ENCODE data around the gene ITGB3. TPM values are rescaled to one million over a fixed set of nuclear protein-coding genes. Genes with fewer than 3 reads are reported as not detected.
"Not testable (repeated sequence)": the region's sequence is repeated elsewhere in the genome, so short reads cannot be mapped to it uniquely, and the experiment has no call there.

Gene ITGB3
- total RNA-seq, 1 experiment from 2014 or later: 0.48 TPM

DNA sequence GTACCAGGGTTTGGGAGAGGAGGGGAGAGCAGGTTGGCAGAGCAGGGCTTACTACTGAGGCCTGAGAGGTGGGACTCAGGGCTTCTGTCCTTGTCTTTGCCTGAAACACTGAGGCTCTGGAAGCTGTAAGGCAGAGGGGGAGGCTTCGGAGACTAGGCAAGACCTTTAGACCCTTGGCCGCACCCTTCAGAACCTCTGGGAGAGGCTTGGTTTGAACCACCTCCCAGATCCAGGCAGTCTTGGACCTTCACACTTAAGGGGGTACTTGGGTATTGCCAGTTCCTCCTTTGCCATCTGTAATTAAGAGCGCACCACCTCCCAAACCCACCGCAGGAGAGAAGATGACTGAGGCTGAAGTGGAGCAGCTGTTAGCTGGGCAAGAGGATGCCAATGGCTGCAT is 31.6 kb upstream of the ITGB3 start:
- BruUV-seq (replicated peaks): no TSS peak
- Histone ChIP-seq H3K9me3 (0 out of 2 replicates have a peak, but pooled peaks cover 5% of the 10 kb centered on the region), H3K4me3 (ENCODE audit: low read depth, low read length) (no peak overlapping the region), H3K36me3 (ENCODE audit: control insufficient read depth, insufficient read depth, low read length) (no peaks in the 10 kb centered on the region), H3K27me3 (replicated peaks; ENCODE audit: control insufficient read depth, insufficient read depth, low read length) (no peaks in the 10 kb centered on the region), H3K4me1 (peaks cover 15% of the 10 kb centered on the region; the same call in 1 of the 2 replicates)
- H3K36me3 Mint-ChIP-seq (ENCODE audit: insufficient read depth, unreplicated experiment): no peaks in the 10 kb centered on the region
- no peak overlapping the region for H3K4me3 Mint-ChIP-seq (ENCODE audit: unreplicated experiment)
- H3K27ac Mint-ChIP-seq (ENCODE audit: unreplicated experiment): no peak overlapping the region
- H3K27me3 Mint-ChIP-seq (ENCODE audit: insufficient read depth, unreplicated experiment): no peaks in the 10 kb centered on the region
- no peak for DNase-seq
- TF ChIP-seq, protein P1, sequence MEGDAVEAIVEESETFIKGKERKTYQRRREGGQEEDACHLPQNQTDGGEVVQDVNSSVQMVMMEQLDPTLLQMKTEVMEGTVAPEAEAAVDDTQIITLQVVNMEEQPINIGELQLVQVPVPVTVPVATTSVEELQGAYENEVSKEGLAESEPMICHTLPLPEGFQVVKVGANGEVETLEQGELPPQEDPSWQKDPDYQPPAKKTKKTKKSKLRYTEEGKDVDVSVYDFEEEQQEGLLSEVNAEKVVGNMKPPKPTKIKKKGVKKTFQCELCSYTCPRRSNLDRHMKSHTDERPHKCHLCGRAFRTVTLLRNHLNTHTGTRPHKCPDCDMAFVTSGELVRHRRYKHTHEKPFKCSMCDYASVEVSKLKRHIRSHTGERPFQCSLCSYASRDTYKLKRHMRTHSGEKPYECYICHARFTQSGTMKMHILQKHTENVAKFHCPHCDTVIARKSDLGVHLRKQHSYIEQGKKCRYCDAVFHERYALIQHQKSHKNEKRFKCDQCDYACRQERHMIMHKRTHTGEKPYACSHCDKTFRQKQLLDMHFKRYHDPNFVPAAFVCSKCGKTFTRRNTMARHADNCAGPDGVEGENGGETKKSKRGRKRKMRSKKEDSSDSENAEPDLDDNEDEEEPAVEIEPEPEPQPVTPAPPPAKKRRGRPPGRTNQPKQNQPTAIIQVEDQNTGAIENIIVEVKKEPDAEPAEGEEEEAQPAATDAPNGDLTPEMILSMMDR (IDR thresholded peaks at IDR 0.05; ENCODE audit: insufficient read depth in 1 of 2, low read depth in 1 of 2, low read length in 1 of 2, severe bottlenecking in 1 of 2, unreplicated experiment in 1 of 2): no peak
- H3K4me1 Mint-ChIP-seq (ENCODE audit: low read depth, unreplicated experiment): no peaks in the 10 kb centered on the region
- ChIA-PET CTCF (no interaction called here), POLR2A (no interaction called here)
- H3K9me3 Mint-ChIP-seq (ENCODE audit: unreplicated experiment): peaks cover 18% of the 10 kb centered on the region
- intact Hi-C loops (cut with micrococcal nuclease; ENCODE audit: unreplicated experiment): no loop called here

DNA sequence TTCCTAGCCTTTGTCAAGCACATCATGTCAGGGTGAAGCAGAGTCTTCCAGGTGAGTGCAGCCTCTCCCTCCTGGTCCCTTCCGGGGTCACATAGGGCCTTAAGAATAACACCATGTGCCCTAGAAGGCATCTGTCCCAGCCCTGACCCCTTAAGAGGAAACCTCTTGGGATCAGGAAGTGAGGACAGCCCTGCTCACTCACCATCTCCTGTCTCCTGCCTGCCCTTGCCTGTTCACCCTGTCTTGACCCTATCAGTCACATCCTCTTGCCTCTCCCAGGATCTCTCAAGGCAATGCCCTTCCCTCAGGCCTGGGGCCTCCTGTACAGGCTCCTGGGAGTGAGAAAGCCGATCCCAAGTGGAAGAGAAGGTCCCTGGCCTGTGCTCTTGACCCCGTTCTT is 30.6 kb upstream of the ITGB3 start:
- Mint-ChIP-seq H3K36me3 (ENCODE audit: insufficient read depth, unreplicated experiment) (no peaks in the 10 kb centered on the region), H3K27ac (ENCODE audit: unreplicated experiment) (no peak overlapping the region), H3K27me3 (ENCODE audit: insufficient read depth, unreplicated experiment) (no peaks in the 10 kb centered on the region), H3K4me3 (ENCODE audit: unreplicated experiment) (no peak overlapping the region), H3K9me3 (ENCODE audit: unreplicated experiment) (peaks cover 18% of the 10 kb centered on the region), H3K4me1 (ENCODE audit: low read depth, unreplicated experiment) (no peaks in the 10 kb centered on the region)
- ChIA-PET CTCF (no interaction called here), POLR2A (no interaction called here)
- TF ChIP-seq, protein P1 (IDR thresholded peaks at IDR 0.05; ENCODE audit: insufficient read depth in 1 of 2, low read depth in 1 of 2, low read length in 1 of 2, severe bottlenecking in 1 of 2, unreplicated experiment in 1 of 2): no peak
- Histone ChIP-seq H3K27me3 (replicated peaks; ENCODE audit: control insufficient read depth, insufficient read depth, low read length) (no peaks in the 10 kb centered on the region), H3K4me1 (peaks cover 15% of the 10 kb centered on the region; the same call in 1 of the 2 replicates), H3K9me3 (0 out of 2 replicates have a peak, but pooled peaks cover 5% of the 10 kb centered on the region), H3K36me3 (ENCODE audit: control insufficient read depth, insufficient read depth, low read length) (no peaks in the 10 kb centered on the region), H3K4me3 (ENCODE audit: low read depth, low read length) (no peak overlapping the region)
- no TSS peak for BruUV-seq (replicated peaks)
- intact Hi-C loops (cut with micrococcal nuclease; ENCODE audit: unreplicated experiment): no loop called here
- no peak for DNase-seq

DNA sequence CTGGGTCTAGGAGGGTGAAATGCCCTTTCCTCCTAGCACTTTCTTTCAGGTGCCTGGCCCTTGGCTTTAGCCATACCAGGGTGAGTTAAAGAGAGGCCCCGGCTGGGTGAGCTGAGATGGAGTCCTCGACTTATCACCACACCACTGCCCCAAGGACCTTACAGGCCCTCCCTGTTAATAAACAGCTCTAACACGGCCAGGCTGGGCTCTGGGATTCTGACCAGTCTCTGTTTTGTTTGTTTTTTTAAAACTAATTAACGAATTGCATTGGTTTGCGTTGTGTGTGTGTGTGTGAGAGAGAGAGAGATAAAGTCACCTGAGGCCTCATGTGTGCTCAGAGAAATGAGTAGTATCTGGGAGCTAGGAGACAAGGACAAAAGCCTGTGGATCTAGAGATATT is 30.2 kb upstream of the ITGB3 start:
- H3K4me3 ChIP-seq (ENCODE audit: low read depth, low read length): no peak overlapping the region
- Mint-ChIP-seq H3K4me3 (ENCODE audit: unreplicated experiment) (no peak overlapping the region), H3K36me3 (ENCODE audit: insufficient read depth, unreplicated experiment) (no peaks in the 10 kb centered on the region), H3K27me3 (ENCODE audit: insufficient read depth, unreplicated experiment) (no peaks in the 10 kb centered on the region), H3K9me3 (ENCODE audit: unreplicated experiment) (peaks cover 18% of the 10 kb centered on the region), H3K4me1 (ENCODE audit: low read depth, unreplicated experiment) (no peaks in the 10 kb centered on the region), H3K27ac (ENCODE audit: unreplicated experiment) (no peak overlapping the region)
- POLR2A ChIA-PET: no interaction called here
- 0 out of 2 replicates have a peak, but pooled peaks cover 5% of the 10 kb centered on the region for H3K9me3 ChIP-seq
- no peak for DNase-seq
- intact Hi-C loops (cut with micrococcal nuclease; ENCODE audit: unreplicated experiment): no loop called here
- TF ChIP-seq, protein P1 (IDR thresholded peaks at IDR 0.05; ENCODE audit: insufficient read depth in 1 of 2, low read depth in 1 of 2, low read length in 1 of 2, severe bottlenecking in 1 of 2, unreplicated experiment in 1 of 2): no peak
- no peaks in the 10 kb centered on the region for H3K27me3 ChIP-seq (replicated peaks; ENCODE audit: control insufficient read depth, insufficient read depth, low read length)
- H3K36me3 ChIP-seq (ENCODE audit: control insufficient read depth, insufficient read depth, low read length): no peaks in the 10 kb centered on the region
- no TSS peak for BruUV-seq (replicated peaks)
- peaks cover 15% of the 10 kb centered on the region; the same call in 1 of the 2 replicates for H3K4me1 ChIP-seq
- CTCF ChIA-PET: no interaction called here

DNA sequence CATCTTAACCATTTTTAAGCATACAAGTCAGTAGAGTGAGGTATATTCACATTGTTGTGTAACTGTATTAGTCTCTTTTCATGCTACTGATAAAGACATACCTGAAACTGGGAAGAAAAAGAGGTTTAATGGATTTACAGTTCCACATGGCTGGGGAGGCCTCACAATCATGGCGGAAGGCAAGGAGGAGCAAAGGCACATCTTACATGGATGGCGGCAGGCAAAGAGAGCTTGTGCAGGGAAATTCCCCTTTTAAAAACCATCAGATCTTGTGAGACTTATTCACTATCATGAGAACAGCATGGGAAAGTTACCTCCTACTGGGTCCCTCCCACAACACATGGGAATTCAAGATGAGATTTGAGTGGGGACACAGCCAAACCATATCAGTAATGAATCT is 29.6 kb upstream of the ITGB3 start:
- H3K4me3 ChIP-seq (ENCODE audit: low read depth, low read length); H3K36me3 ChIP-seq (ENCODE audit: control insufficient read depth, insufficient read depth, low read length); H3K27me3 ChIP-seq (replicated peaks; ENCODE audit: control insufficient read depth, insufficient read depth, low read length); H3K36me3 Mint-ChIP-seq (ENCODE audit: insufficient read depth, unreplicated experiment); H3K27ac Mint-ChIP-seq (ENCODE audit: unreplicated experiment); POLR2A ChIA-PET; intact Hi-C loops (cut with micrococcal nuclease; ENCODE audit: unreplicated experiment); DNase-seq; H3K27me3 Mint-ChIP-seq (ENCODE audit: insufficient read depth, unreplicated experiment); H3K4me1 Mint-ChIP-seq (ENCODE audit: low read depth, unreplicated experiment); BruUV-seq (replicated peaks); H3K9me3 ChIP-seq; H3K4me3 Mint-ChIP-seq (ENCODE audit: unreplicated experiment); H3K4me1 ChIP-seq: not testable (repeated sequence)
- peaks cover 18% of the 10 kb centered on the region for H3K9me3 Mint-ChIP-seq (ENCODE audit: unreplicated experiment)
- CTCF ChIA-PET: interaction anchor here (0.6 kb wide), 1 partner anchor 96 kb away, joined by 3 read pairs; no protein-coding TSS in a partner anchor
